IMR-90 (cell line): Measurements from ENCODE around the gene UVSSA. TPM values are rescaled to one million over a fixed set of nuclear protein-coding genes. Genes with fewer than 3 reads are reported as not detected.

Experiments
- ATAC-seq: fragments of 200-7000 bp; cut with Tn5 transposase; 2 replicates; pipeline ENCODE4 v1.9.1; 2020; ENCODE audit warnings: low read depth, mild to moderate bottlenecking, moderate library complexity
- BruUV-seq: library from RNA; stranded (reverse); fragments of 400-500 nt; replicated peaks from 2 replicates; lab custom pipeline; 2021; lab: Mats Ljungman, UMichigan
- CTCF ChIA-PET: fragments of 300-600 bp; formaldehyde crosslinking; extraction: SDS; loops from one replicate; lab custom pipeline; 2021; ENCODE audit warnings: antibody characterized with exemption; lab: Yijun Ruan, JAX
- POLR2A ChIA-PET: fragments of 300-600 bp; sonication (Branson Sonifier 250); formaldehyde crosslinking; loops from one replicate; lab custom pipeline; 2022; ENCODE audit warnings: antibody characterized with exemption; ENCODE audit not compliant: unreplicated experiment; lab: Charles Lee
- DNase-seq: peaks from one replicate; pipeline ENCODE4 v3.0.0; 2013
- H2AFZ ChIP-seq: replicated peaks from 2 replicates; pipeline ENCODE3; 2013; ENCODE audit warnings: low read length, mild to moderate bottlenecking; ENCODE audit not compliant: poor library complexity
- H2AK5ac ChIP-seq: 2 replicates; pipeline ENCODE4 v1.6.1; 2013; ENCODE audit warnings: low read depth, low read length, inconsistent platforms
- H2AK9ac ChIP-seq: replicated peaks from 2 replicates; pipeline ENCODE3; 2013; ENCODE audit warnings: mild to moderate bottlenecking, low read depth, low read length, moderate library complexity; ENCODE audit not compliant: poor library complexity
- H2BK120ac ChIP-seq: 2 replicates; pipeline ENCODE4 v1.6.1; 2013; ENCODE audit warnings: low read depth, low read length, inconsistent platforms
- H2BK15ac ChIP-seq: 3 replicates; pipeline ENCODE4 v1.6.1; 2013; ENCODE audit warnings: low read depth, low read length, inconsistent platforms
- H2BK20ac ChIP-seq: 2 replicates; pipeline ENCODE4 v1.6.1; 2013; ENCODE audit warnings: low read depth, mild to moderate bottlenecking, inconsistent platforms, low read length, moderate library complexity
- H2BK5ac ChIP-seq: 2 replicates; pipeline ENCODE4 v1.6.1; 2013; ENCODE audit warnings: mild to moderate bottlenecking, low read depth, low read length, inconsistent platforms; ENCODE audit not compliant: poor library complexity, severe bottlenecking
- H3K14ac ChIP-seq: replicated peaks from 2 replicates; pipeline ENCODE4 v1.6.1; 2013; ENCODE audit warnings: low read depth, low read length, inconsistent platforms
- H3K18ac ChIP-seq: 2 replicates; pipeline ENCODE4 v1.6.1; 2013; ENCODE audit warnings: low read depth, low read length, control low read depth
- H3K23ac ChIP-seq: 2 replicates; pipeline ENCODE4 v1.6.1; 2013; ENCODE audit warnings: low read depth, low read length, inconsistent platforms
- H3K27ac ChIP-seq: 2 replicates; pipeline ENCODE4 v1.5.1; 2013; ENCODE audit warnings: mild to moderate bottlenecking, control low read depth, low read length; ENCODE audit not compliant: insufficient read depth
- H3K27me3 ChIP-seq: 2 replicates; pipeline ENCODE4 v1.6.1; 2013; ENCODE audit warnings: low read length; ENCODE audit not compliant: control insufficient read depth, insufficient read depth
- H3K36me3 ChIP-seq: 2 replicates; pipeline ENCODE4 v1.6.1; 2013; ENCODE audit warnings: low read length, mixed read lengths; ENCODE audit not compliant: control insufficient read depth, insufficient read depth
- H3K4ac ChIP-seq: 2 replicates; pipeline ENCODE4 v1.6.1; 2013; ENCODE audit warnings: low read depth, low read length, inconsistent platforms
- H3K4me1 ChIP-seq: 2 replicates; pipeline ENCODE4 v1.6.1; 2013; ENCODE audit warnings: low read length, mixed read lengths; ENCODE audit not compliant: control insufficient read depth, insufficient read depth
- H3K4me2 ChIP-seq: 2 replicates; pipeline ENCODE4 v1.6.1; 2013; ENCODE audit warnings: low read depth, mild to moderate bottlenecking, control low read depth, low read length, moderate library complexity
- H3K4me3 ChIP-seq: 2 replicates; pipeline ENCODE4 v1.5.1; 2013; ENCODE audit warnings: low read depth, mild to moderate bottlenecking, control low read depth, low read length, moderate library complexity; ENCODE audit not compliant: insufficient read depth
- H3K56ac ChIP-seq: 2 replicates; pipeline ENCODE4 v1.6.1; 2013; ENCODE audit warnings: low read length, inconsistent platforms; ENCODE audit not compliant: insufficient read depth; ENCODE audit errors: extremely low read depth
- H3K79me1 ChIP-seq, 2 experiments: 2 replicates each; pipeline ENCODE4 v1.6.1; 2013; ENCODE audit warnings: low read length in 2 of 2, inconsistent platforms in 1 of 2, low read depth in 1 of 2
- H3K9ac ChIP-seq: 2 replicates; pipeline ENCODE4 v1.6.1; 2013; ENCODE audit warnings: low read depth, low read length, control low read depth
- H3K9me1 ChIP-seq: 2 replicates; pipeline ENCODE4 v1.6.1; 2013; ENCODE audit warnings: low read length, inconsistent platforms; ENCODE audit not compliant: insufficient read depth
- H3K9me3 ChIP-seq: 2 replicates; pipeline ENCODE4 v1.6.1; 2013; ENCODE audit warnings: low read length; ENCODE audit not compliant: control insufficient read depth, insufficient read depth
- H4K20me1 ChIP-seq: 2 replicates; pipeline ENCODE4 v1.6.1; 2013; ENCODE audit warnings: low read length, inconsistent platforms; ENCODE audit not compliant: insufficient read depth
- H4K5ac ChIP-seq: 2 replicates; pipeline ENCODE4 v1.6.1; 2013; ENCODE audit warnings: mild to moderate bottlenecking, low read depth, low read length, control low read depth
- H4K8ac ChIP-seq, 2 experiments: 2 replicates each; pipeline ENCODE4 v1.6.1; 2013; ENCODE audit warnings: low read depth in 2 of 2, low read length in 2 of 2, control low read depth in 1 of 2, inconsistent platforms in 1 of 2
- H4K91ac ChIP-seq: 2 replicates; pipeline ENCODE4 v1.6.1; 2013; ENCODE audit warnings: low read depth, low read length, inconsistent platforms; ENCODE audit not compliant: insufficient read depth
- BHLHE40 ChIP-seq: fragments of 150-350 bp; IDR thresholded peaks from 2 replicates; pipeline ENCODE4 v1.6.1; 2016; ENCODE audit warnings: mild to moderate bottlenecking, low read depth, low read length
- CEBPB ChIP-seq: IDR thresholded peaks from 2 replicates; pipeline ENCODE4 v1.6.1; 2012; ENCODE audit warnings: low read depth, low read length, improper control_type of control experiment
- CHD1 ChIP-seq: IDR thresholded peaks from 2 replicates; pipeline ENCODE4 v1.6.1; 2012; ENCODE audit warnings: low read depth, low read length, improper control_type of control experiment
- FOS ChIP-seq: fragments of 150-350 bp; IDR thresholded peaks from 2 replicates; pipeline ENCODE4 v1.6.1; 2016; ENCODE audit warnings: low read depth, low read length
- MAFK ChIP-seq: IDR thresholded peaks from 2 replicates; pipeline ENCODE4 v1.6.1; 2012; ENCODE audit warnings: low read depth, low read length, improper control_type of control experiment
- MAZ ChIP-seq: IDR thresholded peaks from 2 replicates; pipeline ENCODE4 v1.6.1; 2012; ENCODE audit warnings: low read depth, mild to moderate bottlenecking, low read length, improper control_type of control experiment, moderate library complexity, borderline replicate concordance
- MXI1 ChIP-seq: IDR thresholded peaks from 2 replicates; pipeline ENCODE4 v1.6.1; 2012; ENCODE audit warnings: low read depth, mild to moderate bottlenecking, low read length, moderate library complexity, borderline replicate concordance
- NFE2L2 ChIP-seq: fragments of 150-350 bp; IDR thresholded peaks from 2 replicates; pipeline ENCODE4 v1.6.1; 2016; ENCODE audit warnings: low read depth, mild to moderate bottlenecking, low read length
- POLR2A ChIP-seq: IDR thresholded peaks from 2 replicates; pipeline ENCODE4 v1.6.1; 2012; ENCODE audit warnings: mild to moderate bottlenecking, low read depth, low read length
- RAD21 ChIP-seq: IDR thresholded peaks from 2 replicates; pipeline ENCODE4 v1.6.1; 2012; ENCODE audit warnings: low read length, improper control_type of control experiment
- RCOR1 ChIP-seq: IDR thresholded peaks from 2 replicates; pipeline ENCODE4 v1.6.1; 2012; ENCODE audit warnings: mild to moderate bottlenecking, low read length, improper control_type of control experiment; ENCODE audit not compliant: insufficient replicate concordance
- RFX5 ChIP-seq: IDR thresholded peaks from 2 replicates; pipeline ENCODE4 v1.8.0; 2012; ENCODE audit warnings: low read depth, mild to moderate bottlenecking, low read length, moderate library complexity
- SMC3 ChIP-seq: fragments of 150-350 bp; IDR thresholded peaks from 2 replicates; pipeline ENCODE4 v1.6.1; 2016; ENCODE audit warnings: low read depth, mild to moderate bottlenecking, antibody characterized with exemption, low read length, moderate library complexity
- WGBS, 2 experiments: methylation state at CpG; one replicate each; pipeline versions ENCODE4 v1.1.5 to v1.1.7; 2013; ENCODE audit warnings: missing lambda C conversion rate in 2 of 2; ENCODE audit not compliant: insufficient read length in 1 of 2; ENCODE audit errors: extremely low coverage in 2 of 2; 5-methylcytosine and 5-hydroxymethylcytosine counted together
- dilution Hi-C: fragments of 300-500 bp; cut with HindIII; formaldehyde crosslinking; loops from one replicate; pipeline ENCODE4 v1.14.3; 2018; ENCODE audit warnings: low sequenced_read_pairs; ENCODE audit not compliant: unreplicated experiment
- in situ Hi-C: fragments of 300-500 bp; cut with MboI; formaldehyde crosslinking; loops from 3 replicates; pipeline ENCODE4 v1.14.3; 2019; ENCODE audit warnings: low sequenced_read_pairs, inconsistent platforms, mixed read lengths
- intact Hi-C: fragments of 100-400 bp; cut with micrococcal nuclease; formaldehyde crosslinking; loops from 2 replicates; pipeline ENCODE4 v1.10.0; 2022
- polyA plus RNA-seq, 3 experiments: library from polyadenylated mRNA; depleted of rRNA; stranded (reverse); fragments of >200 nt; gene quantifications; 2 replicates each; pipeline ENCODE4 v1.2.3, GENCODE V29; 2012; ENCODE audit warnings: low replicate concordance in 1 of 3
- total RNA-seq: library from RNA; depleted of rRNA; stranded (reverse); fragments of >200 nt; gene quantifications from 2 replicates; pipeline ENCODE4 v1.2.3, GENCODE V29; 2012
- TF ChIP-seq, protein P1 (sequence below): conservative IDR thresholded peaks from 2 replicates; pipeline ENCODE4 v1.5.1; 2012; ENCODE audit warnings: mild to moderate bottlenecking, low read depth, low read length, improper control_type of control experiment
- TF ChIP-seq, protein P2 (sequence below): fragments of 150-350 bp; IDR thresholded peaks from 2 replicates; pipeline ENCODE4 v1.6.1; 2016; ENCODE audit warnings: low read depth, mild to moderate bottlenecking, low read length, moderate library complexity, borderline replicate concordance
- TF ChIP-seq, protein P3 (sequence below): fragments of 150-350 bp; IDR thresholded peaks from 2 replicates; pipeline ENCODE4 v1.6.1; 2017; ENCODE audit warnings: mild to moderate bottlenecking, antibody characterized with exemption, low read length, low read depth

Gene UVSSA
- total and polyA plus RNA-seq, 2 of the 4 experiments (the other 2 are of a cell fraction) = 1.4 to 8.4 TPM

DNA sequence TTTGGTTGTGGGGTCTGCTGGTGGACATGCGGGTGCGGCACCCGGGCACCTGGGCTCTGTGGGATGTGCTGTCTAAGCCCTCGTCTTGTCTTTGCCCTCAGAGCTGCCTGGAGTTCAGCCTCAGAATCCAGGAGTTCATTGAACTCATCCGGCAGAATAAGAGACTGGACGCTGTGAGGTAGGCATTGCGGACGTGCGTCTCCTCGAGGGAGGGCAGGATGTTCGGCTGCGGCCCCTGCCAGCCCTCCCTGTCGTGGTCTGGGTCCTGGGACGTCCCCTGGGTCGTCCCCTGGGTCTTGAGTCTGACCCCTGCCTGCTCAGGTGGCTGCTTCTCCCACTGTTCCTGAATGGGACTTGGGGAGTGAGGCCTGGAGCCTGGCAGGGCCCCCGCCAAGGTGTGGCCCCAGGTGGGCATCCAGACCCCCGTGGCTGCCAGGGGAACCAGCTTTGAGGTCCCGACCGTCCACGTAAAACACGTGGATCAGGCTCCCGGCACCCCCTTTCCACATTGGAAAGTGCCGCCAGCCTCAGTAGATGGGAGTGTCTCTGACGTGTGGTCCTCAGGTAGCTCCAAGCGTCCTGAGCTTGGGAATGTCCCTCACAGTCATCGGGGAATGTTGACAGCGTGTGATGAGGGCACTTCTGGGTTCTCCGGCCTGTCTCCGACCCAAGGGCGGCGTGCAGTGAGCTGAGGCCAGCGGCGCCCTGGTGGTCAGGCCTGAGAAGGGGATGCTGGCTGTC is 19.3 kb upstream of the UVSSA start:
- DNase-seq (no peak), ATAC-seq (no peak)
- ChIA-PET POLR2A (no interaction called here), CTCF (no interaction called here)
- no peaks in the 10 kb centered on the region; the same call in 1 of the 2 replicates for H3K4me1 ChIP-seq
- H3K4ac ChIP-seq = no peak overlapping the region
- no peak overlapping the region for H2BK5ac ChIP-seq
- no peak overlapping the region for H2BK20ac ChIP-seq
- no TSS peak for BruUV-seq
- in situ Hi-C loops = no loop called here
- H2AFZ ChIP-seq = no peak overlapping the region
- H2BK120ac ChIP-seq = no peak overlapping the region
- peaks cover 25% of the 10 kb centered on the region for H4K20me1 ChIP-seq
- 94% methylated on average over 15 of the region's 33 CpGs; no CpG with 5 or more reads in 1 of the 2 experiments for WGBS, 2 experiments
- TF ChIP-seq, protein P1, sequence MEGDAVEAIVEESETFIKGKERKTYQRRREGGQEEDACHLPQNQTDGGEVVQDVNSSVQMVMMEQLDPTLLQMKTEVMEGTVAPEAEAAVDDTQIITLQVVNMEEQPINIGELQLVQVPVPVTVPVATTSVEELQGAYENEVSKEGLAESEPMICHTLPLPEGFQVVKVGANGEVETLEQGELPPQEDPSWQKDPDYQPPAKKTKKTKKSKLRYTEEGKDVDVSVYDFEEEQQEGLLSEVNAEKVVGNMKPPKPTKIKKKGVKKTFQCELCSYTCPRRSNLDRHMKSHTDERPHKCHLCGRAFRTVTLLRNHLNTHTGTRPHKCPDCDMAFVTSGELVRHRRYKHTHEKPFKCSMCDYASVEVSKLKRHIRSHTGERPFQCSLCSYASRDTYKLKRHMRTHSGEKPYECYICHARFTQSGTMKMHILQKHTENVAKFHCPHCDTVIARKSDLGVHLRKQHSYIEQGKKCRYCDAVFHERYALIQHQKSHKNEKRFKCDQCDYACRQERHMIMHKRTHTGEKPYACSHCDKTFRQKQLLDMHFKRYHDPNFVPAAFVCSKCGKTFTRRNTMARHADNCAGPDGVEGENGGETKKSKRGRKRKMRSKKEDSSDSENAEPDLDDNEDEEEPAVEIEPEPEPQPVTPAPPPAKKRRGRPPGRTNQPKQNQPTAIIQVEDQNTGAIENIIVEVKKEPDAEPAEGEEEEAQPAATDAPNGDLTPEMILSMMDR = no peak
- TF ChIP-seq SMC3 = no peak
- no peak for TF ChIP-seq MAFK
- TF ChIP-seq, protein P2, sequence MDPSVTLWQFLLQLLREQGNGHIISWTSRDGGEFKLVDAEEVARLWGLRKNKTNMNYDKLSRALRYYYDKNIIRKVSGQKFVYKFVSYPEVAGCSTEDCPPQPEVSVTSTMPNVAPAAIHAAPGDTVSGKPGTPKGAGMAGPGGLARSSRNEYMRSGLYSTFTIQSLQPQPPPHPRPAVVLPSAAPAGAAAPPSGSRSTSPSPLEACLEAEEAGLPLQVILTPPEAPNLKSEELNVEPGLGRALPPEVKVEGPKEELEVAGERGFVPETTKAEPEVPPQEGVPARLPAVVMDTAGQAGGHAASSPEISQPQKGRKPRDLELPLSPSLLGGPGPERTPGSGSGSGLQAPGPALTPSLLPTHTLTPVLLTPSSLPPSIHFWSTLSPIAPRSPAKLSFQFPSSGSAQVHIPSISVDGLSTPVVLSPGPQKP = no peak
- no peak for TF ChIP-seq POLR2A
- no peak for TF ChIP-seq CHD1
- no peak for TF ChIP-seq MAZ
- TF ChIP-seq FOS = no peak
- no peak for TF ChIP-seq CEBPB
- no peak for TF ChIP-seq BHLHE40
- TF ChIP-seq MXI1 = no peak
- TF ChIP-seq, protein P3, sequence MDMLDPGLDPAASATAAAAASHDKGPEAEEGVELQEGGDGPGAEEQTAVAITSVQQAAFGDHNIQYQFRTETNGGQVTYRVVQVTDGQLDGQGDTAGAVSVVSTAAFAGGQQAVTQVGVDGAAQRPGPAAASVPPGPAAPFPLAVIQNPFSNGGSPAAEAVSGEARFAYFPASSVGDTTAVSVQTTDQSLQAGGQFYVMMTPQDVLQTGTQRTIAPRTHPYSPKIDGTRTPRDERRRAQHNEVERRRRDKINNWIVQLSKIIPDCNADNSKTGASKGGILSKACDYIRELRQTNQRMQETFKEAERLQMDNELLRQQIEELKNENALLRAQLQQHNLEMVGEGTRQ = no peak
- TF ChIP-seq RAD21 = no peak
- TF ChIP-seq NFE2L2 = no peak
- TF ChIP-seq RFX5 = no peak
- no peak for TF ChIP-seq RCOR1
- no peak overlapping the region for H4K5ac ChIP-seq
- H3K4me2 ChIP-seq = no peak overlapping the region
- H3K27ac ChIP-seq = no peak overlapping the region
- H3K27me3 ChIP-seq = no peaks in the 10 kb centered on the region
- H2AK5ac ChIP-seq = no peak overlapping the region
- no peak overlapping the region for H4K8ac ChIP-seq
- dilution Hi-C loops = no loop called here
- intact Hi-C loops = no loop called here
- H2AK9ac ChIP-seq = no peak overlapping the region
- no peak overlapping the region for H4K91ac ChIP-seq
- H3K18ac ChIP-seq = no peak overlapping the region
- no peak overlapping the region for H2BK15ac ChIP-seq
- peaks cover 34 to 62% of the 10 kb centered on the region in 2 experiments for H3K79me1 ChIP-seq
- H3K9ac ChIP-seq = no peak overlapping the region
- no peak overlapping the region for H3K23ac ChIP-seq
- H3K9me1 ChIP-seq = no peaks in the 10 kb centered on the region
- H3K14ac ChIP-seq = no peak overlapping the region
- H3K4me3 ChIP-seq = no peak overlapping the region
- H3K9me3 ChIP-seq = peaks cover 6% of the 10 kb centered on the region
- no peak overlapping the region for H3K56ac ChIP-seq
- H3K36me3 ChIP-seq = peaks cover 72% of the 10 kb centered on the region
